Left cardiac atrium (tissue), 4 donors: Measurements from ENCODE around the gene PLPP4. TPM values are rescaled to one million over a fixed set of nuclear protein-coding genes. Genes with fewer than 3 reads are reported as not detected.
A peak's percentile ranks its signal among the peaks of the same experiment; 100 is the strongest.

Experiments used
- ATAC-seq, 2 donors: fragments of 200-7000 bp; cut with Tn5 transposase; one replicate each; pipeline ENCODE4 v1.9.1; 2020; ENCODE audit warnings: mild to moderate bottlenecking in 2 of 2, moderate library complexity in 2 of 2
- DNase-seq: peaks from one replicate; pipeline ENCODE4 v3.0.0-alpha.2; 2020
- intact Hi-C, 2 donors: fragments of 100-400 bp; cut with DNase I; formaldehyde crosslinking; loops; one replicate each; pipeline versions ENCODE4 v1.14.1 to v1.15.1; 2022 to 2023
- total RNA-seq, 2 donors: library from RNA; stranded (reverse); fragmentation: NEBNext Ultra II Directional; extraction: Animal tissue kit (Norgen Biotek cat#: 25700); gene quantifications; one replicate each; pipeline ENCODE4 v1.2.1, GENCODE V29; 2021
- donor health status: DM: no; HTN: yes; CAD: no.
- donor health status: DM: no; HTN: yes; CAD: no; lungs with severe emphysema.
- donor health status: DM: yes; HTN: yes; CAD: no.
- donor health status: Dilated cardiomyopathy.

The PLPP4 gene
- total RNA-seq, 2 donors from 2014 or later = not detected

DNA sequence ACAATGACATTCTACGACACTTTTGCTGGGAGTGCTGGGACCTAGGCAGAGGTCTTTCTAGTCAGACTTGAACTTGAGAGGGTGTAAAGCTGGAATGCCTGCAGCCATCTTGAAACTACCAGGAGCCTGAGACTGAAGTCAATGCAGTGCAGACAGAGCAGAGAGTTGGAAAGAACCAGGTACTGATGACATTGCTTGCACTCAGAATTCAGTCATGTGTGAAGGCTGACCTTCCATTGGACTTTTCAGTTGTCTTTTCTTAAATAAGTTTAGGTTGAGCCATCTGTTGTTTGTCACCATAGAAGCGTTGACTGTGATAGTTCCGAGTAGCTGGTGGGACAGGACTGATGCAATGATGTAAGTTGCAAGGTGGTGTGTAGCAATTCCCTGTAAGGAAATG lies 3.1 kb upstream of the PLPP4 start:
- ATAC-seq (no peak), DNase-seq (no peak)
- intact Hi-C loops = no loop called here

DNA sequence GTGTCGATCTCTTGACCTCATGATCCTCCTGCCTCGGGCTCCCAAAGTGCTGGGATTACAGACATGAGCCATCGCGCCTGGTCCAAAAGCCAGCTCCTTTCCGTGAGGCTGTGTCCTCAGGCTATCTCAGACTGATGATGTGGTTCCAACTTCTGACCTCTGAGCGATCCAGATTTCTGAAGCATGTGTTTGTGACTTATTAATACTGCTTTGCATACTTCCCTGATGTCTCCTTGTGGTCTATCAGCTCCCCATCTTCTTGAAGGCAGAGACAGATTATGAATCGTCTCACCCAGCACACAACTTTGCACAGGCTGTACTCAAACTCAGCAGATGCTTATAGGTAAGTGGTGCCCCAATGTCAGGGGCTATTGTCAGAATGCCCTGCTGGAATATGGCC lies 2.0 kb upstream of the PLPP4 start:
- DNase-seq = no peak
- intact Hi-C loops = no loop called here

DNA sequence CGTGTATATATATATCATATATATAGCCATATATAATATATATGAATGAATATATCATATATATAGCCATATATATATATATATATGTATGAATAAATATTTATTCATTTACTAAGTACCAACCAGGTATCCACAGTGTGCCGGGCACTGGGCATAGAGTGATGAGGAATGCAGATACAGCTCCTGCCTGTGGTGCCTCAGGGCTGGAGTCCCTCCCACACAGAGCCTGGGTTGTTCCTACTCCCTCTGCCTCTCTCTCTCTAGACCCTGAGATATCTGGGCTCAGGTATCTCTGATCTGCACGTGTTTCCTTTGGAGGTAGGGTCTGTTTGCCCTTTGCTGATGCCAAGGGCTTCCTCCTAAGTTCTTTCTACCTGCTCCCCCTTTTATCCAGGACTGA lies 1.4 kb upstream of the PLPP4 start:
- intact Hi-C loops = no loop called here
- DNase-seq (no peak), ATAC-seq (no peak)

More for the DNA sequence above, 2.0 kb upstream of the PLPP4 start:
- no peak for ATAC-seq

DNA sequence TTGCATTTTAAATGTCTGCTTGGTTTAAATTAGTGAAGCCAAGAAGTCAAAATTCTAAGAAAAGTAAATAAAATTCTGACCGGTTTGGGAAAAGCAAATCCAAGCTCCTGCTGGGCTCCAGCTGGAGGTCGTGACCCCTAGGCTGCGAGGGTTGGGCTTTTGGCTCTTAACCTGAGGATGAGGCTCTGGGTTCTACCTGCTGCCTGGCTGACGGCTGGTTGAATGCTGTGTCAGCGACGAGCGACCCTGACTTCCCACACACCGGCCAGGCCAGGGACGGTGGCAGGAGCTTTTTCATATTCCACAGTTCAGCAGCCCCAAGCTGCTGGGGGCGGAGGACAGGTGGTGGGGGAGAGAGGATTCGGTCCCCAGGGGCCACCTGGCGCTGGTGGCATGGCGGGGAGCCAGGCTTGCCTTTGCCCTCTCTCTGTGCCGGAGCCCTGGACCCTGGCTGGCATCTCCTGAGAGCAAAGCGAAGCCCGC lies 843 bp upstream of the PLPP4 start:
- intact Hi-C loops = no loop called here

DNA sequence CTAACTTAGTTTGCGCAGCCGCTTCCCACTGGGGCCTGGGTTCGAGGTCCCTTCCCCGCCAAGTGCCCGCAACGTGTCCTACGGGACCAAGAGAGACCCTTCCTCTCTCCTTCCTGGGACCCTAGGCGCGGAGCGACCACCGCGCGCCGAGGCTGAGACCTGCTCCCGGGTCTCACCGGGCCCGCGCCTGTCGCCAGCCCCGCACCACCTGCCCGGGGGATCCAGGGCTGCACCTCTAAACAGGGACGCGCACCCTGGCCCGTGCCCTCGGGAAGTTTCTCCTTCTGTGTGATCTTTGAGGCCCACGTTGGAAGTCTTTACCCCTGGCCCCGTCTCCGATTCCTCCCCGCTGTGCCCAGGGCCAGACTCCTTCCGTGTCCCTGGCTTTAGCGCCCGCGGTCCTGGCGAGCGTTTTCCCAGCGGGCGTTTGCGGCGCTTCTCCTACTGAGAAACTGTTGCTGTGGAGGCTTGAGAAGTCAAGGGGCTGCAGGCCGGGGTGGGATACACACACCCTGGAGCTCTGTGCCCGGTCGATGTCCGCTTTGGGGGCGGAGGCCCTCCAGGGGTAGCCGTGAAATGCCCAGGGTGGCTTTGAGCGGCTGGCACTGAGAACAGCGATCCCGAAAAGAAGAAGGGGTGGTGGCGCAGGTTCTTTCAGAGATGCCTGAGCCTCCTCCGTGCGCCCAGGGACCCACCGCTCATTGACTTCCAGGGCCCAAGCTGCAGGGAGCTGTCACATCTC lies 575 bp downstream of the PLPP4 start:
- no peak for DNase-seq

More for the DNA sequence above, 843 bp upstream of the PLPP4 start:
- peak in 1 of 2 donors; percentile 8 for ATAC-seq
- DNase-seq = no peak

DNA sequence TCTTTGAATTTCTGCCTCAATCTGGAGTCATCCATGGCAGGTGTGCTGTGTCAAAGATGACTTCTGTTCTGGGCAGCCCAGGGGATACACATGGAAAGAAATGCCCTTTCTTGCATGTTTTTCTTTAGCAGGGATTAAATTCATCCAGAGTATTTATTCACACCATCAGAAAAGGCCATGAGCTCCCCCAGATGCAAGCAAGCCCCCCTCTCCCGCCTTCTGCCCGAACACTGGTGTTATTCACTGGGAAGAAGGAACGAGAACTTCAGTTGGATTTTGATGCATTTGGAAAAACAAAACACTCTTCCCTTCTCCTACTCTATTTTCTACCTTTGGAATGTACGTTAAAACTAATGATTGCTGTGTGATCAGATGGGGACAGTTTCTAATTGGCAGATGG lies 1.4 kb downstream of the PLPP4 start:
- ATAC-seq (no peak), DNase-seq (no peak)
- intact Hi-C loops = no loop called here

More for the DNA sequence above, 575 bp downstream of the PLPP4 start:
- intact Hi-C loops = no loop called here
- no peak for ATAC-seq

DNA sequence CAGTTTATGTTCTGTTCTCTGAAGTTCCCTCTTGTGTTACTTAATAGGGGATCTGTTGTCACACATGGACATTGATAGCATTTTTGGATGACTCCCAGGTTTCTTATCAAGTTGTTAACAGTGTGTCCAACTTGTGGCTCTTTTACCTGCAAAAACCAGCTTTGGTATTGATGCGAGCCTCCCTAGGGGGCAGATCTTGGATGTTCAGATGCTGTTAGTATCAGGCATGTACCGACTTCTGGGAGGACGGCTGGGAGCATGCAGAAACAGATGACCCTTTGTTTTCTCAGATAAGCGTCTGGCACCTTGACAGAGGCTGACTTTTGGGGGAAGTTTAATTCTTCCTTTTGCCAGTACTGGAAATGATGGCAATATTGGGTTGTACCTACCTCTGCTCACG lies 2.2 kb downstream of the PLPP4 start:
- intact Hi-C loops = no loop called here
- ATAC-seq (no peak), DNase-seq (no peak)

DNA sequence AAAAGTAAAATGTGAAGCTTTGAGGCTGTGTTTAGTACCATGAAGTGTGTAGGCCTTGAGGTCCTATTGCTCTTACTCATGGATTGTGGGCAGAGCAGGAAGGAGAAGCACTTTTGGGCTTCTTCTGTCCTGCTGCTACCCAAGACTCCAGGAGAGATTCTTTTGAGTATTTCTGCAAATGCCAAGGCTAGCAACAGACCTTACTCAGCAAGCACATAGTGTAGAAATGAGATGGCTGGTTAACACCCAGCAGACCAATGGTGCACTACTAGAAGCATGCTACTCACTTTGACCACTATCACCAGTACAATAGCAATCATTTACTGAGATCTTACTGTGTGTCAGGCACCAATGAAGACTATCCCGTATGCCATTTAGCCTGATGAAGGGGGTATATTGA lies 3.2 kb downstream of the PLPP4 start:
- DNase-seq (no peak), ATAC-seq (no peak)
- intact Hi-C loops = no loop called here

DNA sequence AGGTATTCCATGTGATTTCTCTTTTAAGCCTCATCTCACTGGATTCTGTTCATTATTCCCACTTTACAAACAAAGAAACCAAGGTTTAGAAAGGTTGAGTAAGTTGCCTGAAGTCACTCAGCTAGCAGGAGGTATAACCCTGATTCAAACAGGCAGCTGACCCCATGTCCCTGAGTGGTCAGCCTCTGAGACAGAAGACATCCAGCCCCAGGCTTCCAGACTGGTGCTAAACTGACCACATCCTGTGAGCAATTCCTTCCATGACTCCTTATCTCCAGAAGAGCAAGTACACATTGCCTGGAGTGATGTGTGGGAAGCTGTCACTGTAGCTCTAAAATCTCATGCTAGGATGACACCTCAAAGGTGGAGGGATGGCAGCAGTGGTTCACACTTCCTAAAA lies 3.7 kb downstream of the PLPP4 start:
- ATAC-seq (no peak), DNase-seq (no peak)
- intact Hi-C loops = no loop called here

DNA sequence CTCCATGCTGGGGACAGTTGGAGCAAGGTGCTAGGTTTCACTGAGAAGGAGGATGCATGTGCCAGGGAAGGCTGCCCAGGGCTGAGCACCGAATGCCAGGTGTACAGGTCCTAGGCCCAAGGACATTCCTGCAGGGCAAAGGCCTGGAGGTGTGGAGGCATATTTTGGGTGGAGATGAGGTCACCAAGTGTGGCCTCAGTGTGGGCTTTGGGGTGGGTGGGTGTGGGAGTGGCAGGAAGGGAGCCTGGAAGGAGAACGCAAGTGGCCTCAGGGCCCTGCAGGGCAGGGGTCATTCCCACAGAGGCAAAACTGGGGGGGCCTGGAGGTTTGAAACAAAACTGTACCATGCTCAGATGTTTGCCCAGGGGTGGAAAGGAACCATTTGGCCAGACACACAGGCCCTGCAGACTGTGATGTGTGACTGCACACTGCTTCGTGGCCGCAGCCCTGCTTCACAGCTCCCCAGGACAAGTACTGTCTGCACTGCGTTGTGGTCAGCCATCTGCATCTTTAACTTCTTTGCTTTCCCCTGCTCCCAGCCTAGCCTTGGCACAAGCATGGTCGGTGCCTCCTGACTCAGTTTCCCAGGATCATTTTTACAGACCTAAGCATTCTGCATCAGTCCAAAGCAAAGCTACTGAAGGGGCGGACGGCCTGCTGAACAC lies 5.1 kb downstream of the PLPP4 start:
- no peak for DNase-seq
- ATAC-seq = no peak
- intact Hi-C loops = no loop called here

DNA sequence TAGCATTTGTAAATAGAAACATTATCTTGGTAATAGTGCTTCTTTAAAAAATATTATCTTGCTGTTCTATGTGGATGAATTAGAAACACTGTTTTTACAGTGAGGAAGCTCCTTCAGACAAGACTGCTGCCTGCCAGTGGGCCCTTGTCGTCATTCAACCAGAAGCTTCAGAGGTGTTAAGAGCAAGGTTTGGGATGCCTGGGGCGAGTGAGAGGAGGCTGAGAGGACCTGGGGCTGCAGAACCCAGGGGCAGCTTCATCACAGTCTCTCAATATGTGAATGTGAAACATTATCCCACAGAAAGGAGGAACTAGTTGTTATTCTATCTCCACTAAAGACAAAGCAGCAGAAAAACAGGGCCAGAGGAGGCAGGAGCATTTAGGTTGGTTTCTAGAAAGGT lies 8.1 kb downstream of the PLPP4 start:
- intact Hi-C loops = no loop called here
- DNase-seq (no peak), ATAC-seq (no peak)

DNA sequence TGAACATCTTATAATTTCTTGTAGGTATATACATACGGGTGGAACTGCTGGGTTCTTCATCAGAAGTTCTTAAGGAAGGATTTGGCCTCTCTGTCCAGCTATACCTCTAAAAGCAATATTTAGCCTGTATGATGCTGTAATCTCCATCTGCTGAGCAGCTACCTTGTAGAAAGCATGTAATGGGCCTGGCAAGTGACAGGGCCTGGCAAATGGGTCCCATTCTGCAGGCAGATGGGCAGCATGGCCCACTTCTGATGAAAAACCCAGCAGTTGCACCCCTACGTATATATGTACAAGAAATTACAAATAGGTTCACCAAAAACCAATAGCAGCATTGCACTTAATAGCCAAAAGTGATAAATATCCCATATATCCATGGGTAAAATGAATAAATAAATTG lies 9.0 kb downstream of the PLPP4 start:
- DNase-seq (no peak), ATAC-seq (no peak)
- intact Hi-C loops = no loop called here

DNA sequence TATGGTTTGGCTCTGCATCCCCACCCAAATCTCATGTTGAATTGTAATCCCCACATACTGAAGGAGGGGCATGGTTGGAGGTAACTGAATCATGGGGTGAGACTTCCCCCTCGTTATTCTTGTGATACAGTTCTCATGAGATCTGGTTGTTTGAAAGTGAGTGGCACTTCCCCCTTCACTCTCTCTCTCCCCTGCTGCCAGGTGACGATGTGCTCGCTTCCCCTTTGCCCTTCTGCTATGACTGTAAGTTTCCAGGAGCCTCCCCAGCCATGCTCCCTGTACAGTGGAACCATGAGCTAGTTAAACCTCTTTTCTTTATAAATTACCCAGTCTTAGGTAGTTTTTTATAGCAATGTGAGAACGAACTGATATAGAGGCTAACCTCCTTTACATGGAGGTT lies 16.6 kb downstream of the PLPP4 start:
- ATAC-seq = no peak
- DNase-seq = no peak
- intact Hi-C loops = no loop called here

DNA sequence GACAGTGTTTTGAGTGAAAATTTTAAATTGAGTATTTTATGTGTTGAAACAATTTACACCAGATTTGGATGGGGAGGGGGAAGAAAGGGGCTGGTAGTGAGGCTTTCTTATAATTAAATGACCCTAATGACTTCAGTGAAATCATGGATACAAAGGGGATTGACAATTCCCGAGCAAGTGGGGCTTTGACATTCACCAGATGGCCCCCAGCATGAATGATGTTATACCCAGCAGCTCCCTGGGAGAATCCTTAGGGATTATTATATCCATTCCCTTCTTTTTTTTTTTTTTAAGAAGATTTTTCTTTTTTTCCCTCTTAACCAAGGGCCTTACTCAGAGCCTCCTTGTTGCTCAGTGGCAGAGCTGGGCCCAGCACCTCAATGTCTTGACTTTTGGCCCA lies 17.9 kb downstream of the PLPP4 start:
- DNase-seq (no peak), ATAC-seq (no peak)
- intact Hi-C loops = no loop called here

DNA sequence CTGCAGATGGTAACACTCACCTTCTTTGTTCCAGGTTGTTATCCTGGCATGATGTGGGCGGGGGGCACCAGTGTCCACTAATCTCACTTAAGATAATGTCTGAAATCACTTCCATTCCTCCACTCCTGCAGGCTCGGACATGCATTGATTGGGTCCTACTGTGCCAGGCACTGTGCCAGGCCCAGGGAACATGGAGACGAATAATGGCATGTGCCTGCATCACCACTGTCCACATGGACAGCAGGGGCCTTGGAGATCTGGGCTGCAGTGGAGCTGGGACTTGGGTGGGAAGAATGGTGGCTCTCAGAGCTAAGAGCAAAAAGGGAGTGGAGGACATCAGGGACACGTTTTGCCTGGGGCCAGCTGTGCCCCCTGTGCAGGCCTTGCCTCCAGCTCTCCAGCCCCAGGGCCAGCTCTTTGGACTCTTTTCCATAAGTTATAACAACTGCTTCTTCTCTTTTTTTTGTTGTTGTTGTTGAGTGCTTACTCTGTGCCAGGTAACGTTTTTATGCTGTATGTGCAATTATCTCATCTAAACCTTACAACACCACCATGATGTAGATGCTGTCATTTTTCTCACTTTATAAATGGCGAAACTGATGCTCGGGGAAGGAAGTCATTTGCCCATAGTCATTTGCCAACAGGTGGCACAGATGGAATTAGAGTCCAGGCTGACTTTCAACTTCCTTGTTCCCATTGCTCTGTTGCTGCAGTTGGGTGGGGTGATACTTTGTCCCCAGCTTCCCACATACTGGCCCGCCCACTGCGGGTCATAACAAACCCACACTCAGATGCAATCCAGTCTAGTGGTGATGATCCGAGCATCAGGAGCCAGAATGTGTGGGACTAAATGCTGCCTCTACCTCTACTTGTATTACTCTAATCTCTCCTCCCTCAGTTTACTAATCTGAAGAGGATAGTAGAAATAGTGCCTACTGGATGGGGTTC lies 19.1 kb downstream of the PLPP4 start:
- no peak for ATAC-seq

DNA sequence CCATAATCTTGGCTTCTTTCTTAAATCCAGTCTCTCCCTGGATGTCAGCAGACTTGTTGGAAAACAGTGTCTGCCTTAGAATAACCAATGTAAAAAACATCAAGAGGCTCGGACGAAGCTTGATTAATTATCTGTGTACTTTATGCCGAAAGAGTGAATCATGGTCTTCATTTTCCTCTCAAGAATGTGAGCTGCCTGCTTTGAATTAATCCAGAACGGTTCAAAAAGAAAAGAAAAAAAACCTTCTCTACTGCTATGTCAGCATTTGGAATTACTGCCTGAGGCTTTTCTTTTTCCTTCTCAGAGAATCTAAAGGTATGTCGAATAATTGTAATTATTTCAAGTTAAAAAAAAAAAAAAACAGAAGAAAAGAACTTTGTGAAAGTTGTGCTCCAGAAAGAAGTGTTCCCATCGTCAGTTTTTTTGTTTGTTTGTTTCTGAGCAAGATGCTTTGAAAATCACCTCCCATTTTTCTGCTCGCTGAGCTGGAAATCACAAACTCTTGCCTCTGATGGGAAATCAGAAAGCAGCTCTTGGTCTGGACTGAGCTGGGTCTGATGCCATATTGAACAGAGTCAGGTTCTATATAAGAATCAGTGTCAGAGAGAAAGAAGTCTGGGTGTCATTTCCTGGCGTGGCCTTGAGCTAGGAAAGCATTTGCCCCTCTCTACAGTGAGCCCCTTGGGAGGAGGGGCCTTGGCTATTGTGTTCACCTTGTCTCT lies 20.2 kb downstream of the PLPP4 start:
- no peak for ATAC-seq
- no peak for DNase-seq

More for the DNA sequence above, 19.1 kb downstream of the PLPP4 start:
- intact Hi-C loops = no loop called here
- DNase-seq = no peak

DNA sequence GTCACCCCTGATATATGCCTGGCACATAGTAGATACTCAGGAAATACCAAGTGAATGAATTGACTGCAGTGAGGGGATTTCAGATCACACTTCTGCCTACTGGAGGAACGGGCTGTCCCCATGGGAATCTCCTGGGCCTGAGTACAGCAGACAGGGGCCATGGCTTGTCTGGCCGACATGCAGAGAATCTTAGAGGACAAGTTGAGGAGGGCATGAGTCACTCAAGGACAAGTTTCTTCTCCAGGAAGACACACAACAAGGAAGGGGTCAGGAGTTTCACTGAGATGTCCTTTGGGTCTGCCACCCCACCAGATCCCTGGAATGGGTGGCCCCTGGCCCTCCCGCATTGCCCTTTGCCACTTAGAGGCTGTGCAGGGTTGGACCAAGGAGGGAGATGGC lies 20.7 kb downstream of the PLPP4 start:
- ATAC-seq = no peak
- intact Hi-C loops = no loop called here
- DNase-seq = no peak

More for the DNA sequence above, 20.2 kb downstream of the PLPP4 start:
- intact Hi-C loops = no loop called here

DNA sequence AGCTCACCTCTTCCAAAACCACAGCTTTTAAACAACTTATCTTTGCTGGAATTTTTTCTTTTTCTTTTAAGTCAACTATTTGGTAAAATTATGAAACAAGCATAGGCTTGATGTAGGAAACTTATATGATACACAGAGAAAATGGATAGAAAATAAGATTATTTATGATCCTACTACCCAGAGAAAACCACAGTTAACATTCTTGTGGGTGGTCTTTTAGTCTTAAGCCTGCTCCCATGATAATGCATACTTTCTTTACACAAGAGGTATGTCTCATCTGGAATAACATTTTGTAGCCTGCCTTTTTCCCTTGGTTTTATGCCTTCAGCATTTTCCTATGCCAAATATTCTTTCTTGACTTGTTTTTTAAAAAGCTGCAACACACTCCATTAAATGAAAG lies 21.4 kb downstream of the PLPP4 start:
- DNase-seq (no peak), ATAC-seq (no peak)
- intact Hi-C loops = no loop called here

DNA sequence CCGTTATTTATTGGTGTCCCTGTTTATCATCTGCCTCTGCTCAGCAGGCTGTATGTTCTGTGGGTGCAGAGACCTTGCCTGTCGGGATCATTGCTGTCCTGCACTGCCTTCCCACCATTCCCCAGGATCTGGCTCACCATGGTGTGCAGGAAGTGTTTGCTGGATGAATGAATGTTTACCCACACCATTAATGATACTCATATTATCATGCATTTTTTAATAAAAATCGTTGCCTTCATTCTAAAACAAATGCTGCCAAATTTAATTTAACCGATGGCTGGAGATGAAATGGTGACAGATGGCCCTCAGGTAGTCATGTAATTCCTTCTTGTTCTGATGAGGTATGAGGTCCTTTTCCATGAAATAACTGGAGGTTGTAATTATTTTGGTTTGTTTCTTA lies 22.5 kb downstream of the PLPP4 start:
- ATAC-seq (no peak), DNase-seq (no peak)
- intact Hi-C loops = no loop called here
